Loucy (cell line): Measurements from ENCODE around the gene RGS19.

Source experiments
- EZH2phosphoT487 ChIP-seq: fragments of 200-600 bp; IDR thresholded peaks from 2 replicates; pipeline ENCODE4 v1.6.1; 2018; ENCODE audit warnings: antibody characterized with exemption, mild to moderate bottlenecking, moderate library complexity, borderline replicate concordance
- TF ChIP-seq, protein P1 (sequence below): fragments of 200-600 bp; sonication (generic); conservative IDR thresholded peaks from 2 replicates; pipeline ENCODE4 v1.5.1; 2014; ENCODE audit warnings: mild to moderate bottlenecking, antibody characterized with exemption, low read length

DNA sequence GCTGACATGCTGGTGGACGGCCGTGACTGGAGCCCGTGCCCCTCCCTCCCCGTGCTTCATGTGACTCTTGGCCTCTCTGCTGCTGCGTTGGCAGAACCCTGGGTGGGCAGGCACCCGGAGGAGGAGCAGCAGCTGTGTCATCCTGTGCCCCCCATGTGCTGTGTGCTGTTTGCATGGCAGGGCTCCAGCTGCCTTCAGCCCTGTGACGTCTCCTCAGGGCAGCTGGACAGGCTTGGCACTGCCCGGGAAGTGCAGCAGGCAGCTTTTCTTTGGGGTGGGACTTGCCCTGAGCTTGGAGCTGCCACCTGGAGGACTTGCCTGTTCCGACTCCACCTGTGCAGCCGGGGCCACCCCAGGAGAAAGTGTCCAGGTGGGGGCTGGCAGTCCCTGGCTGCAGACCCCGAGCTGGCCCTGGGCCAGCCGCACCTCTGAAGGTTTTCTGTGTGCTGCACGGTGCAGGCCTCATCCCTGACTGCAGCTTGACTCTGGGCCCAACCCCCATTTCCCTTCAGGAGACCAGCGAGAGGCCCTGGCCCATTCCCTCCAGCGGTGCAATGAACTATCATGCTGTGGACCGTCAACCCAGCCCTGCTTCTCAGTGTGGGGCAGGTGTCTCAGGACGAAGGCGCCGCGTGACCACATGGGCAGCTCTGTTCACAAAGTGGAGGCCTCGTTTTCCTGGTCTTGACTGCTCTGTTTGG, 19.9 kb upstream of the RGS19 start:
- TF ChIP-seq, protein P1, sequence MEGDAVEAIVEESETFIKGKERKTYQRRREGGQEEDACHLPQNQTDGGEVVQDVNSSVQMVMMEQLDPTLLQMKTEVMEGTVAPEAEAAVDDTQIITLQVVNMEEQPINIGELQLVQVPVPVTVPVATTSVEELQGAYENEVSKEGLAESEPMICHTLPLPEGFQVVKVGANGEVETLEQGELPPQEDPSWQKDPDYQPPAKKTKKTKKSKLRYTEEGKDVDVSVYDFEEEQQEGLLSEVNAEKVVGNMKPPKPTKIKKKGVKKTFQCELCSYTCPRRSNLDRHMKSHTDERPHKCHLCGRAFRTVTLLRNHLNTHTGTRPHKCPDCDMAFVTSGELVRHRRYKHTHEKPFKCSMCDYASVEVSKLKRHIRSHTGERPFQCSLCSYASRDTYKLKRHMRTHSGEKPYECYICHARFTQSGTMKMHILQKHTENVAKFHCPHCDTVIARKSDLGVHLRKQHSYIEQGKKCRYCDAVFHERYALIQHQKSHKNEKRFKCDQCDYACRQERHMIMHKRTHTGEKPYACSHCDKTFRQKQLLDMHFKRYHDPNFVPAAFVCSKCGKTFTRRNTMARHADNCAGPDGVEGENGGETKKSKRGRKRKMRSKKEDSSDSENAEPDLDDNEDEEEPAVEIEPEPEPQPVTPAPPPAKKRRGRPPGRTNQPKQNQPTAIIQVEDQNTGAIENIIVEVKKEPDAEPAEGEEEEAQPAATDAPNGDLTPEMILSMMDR = no peak
- no peak for TF ChIP-seq EZH2phosphoT487
